Measurements from ENCODE around the gene GNPTAB. TPM values are rescaled to one million over a fixed set of nuclear protein-coding genes. Genes with fewer than 3 reads are reported as not detected.
A peak's percentile ranks its signal among the peaks of the same experiment; 100 is the strongest.

Gene GNPTAB
- total and polyA plus RNA-seq, 2 of the 8 experiments (the other 6 are each of a cell fraction or from before 2014, with no cell fraction given) = 21.5 to 51.3 TPM

DNA sequence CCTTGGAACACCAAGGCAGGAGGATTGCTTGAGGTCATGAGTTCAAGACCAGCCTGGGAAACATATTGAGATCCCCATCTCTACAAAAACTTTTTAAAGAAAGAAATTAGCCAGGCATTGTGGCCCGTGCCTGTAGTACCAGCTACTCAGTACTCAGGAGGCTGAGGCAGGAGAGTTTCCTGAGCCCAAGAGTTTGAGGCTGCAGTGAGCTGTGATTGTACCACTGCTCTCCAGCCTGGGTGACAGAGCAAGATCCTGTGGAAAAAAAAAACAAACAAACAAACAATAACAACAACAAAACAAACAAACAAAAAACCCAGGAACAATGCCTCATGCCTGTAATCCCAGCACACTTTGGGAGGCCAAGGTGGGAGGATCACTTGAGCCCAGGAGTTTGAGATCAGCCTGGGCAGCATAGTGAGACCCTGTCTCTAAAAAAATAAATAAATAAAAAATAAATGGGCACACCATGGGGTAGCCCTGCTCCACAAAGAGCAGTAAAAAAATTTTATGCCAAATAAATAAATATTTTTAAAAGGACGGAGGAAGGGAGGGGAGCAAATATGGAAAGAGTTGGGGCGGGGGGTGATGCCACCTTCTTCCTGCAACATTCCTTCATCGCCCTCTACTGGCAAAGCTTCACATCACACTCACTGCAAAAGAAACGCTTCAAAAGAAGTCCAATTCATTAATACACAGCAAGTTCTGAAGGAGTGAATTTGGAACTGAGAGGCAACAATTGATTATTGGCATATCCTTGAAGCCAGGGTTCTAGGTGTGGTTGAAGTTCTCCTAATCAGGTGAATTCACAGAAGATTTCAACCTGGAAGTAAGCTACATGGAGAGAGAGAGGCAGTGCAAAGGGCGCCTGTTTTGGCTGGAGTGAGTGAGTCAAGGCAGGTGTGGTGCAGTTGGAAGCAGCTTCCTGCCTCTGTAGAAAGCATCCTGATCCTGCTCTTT, 8.8 kb upstream of the GNPTAB start:
- Histone ChIP-seq H3K4ac (replicated peaks; ENCODE audit: insufficient read length, low read depth, low read length) (no peak overlapping the region), H2BK120ac (replicated peaks; ENCODE audit: low read depth, low read length) (no peak overlapping the region), H4K91ac (replicated peaks; ENCODE audit: insufficient read length, low read length) (no peak overlapping the region), H4K20me1 (replicated peaks in 1 of 2; ENCODE audit: control insufficient read depth in 1 of 2, insufficient read depth in 2 of 2, low read length in 2 of 2) (no peaks in the 10 kb centered on the region), H2BK5ac (ENCODE audit: low read depth, low read length) (no peak overlapping the region), H4K8ac (ENCODE audit: extremely low read depth, insufficient read depth, low read length) (no peak overlapping the region), H2AFZ (ENCODE audit: low read length) (peak overlapping the region; percentile 86; the same call in 1 of the 2 replicates), H3K36me3 (ENCODE audit: control insufficient read depth in 2 of 4, insufficient read depth in 4 of 4, low read length in 3 of 4) (no peaks in the 10 kb centered on the region), H3K14ac (ENCODE audit: insufficient read length) (no peak overlapping the region), H3K9me3 (ENCODE audit: insufficient read depth in 2 of 2, low read depth in 1 of 2, low read length in 1 of 2) (no peaks in the 10 kb centered on the region), H3K4me2 (ENCODE audit: insufficient read depth in 1 of 2, low read depth in 2 of 2, low read length in 2 of 2) (no peak overlapping the region), H3K4me1 (replicated peaks in 1 of 4; ENCODE audit: control insufficient read depth in 3 of 4, insufficient read depth in 4 of 4, low read length in 3 of 4) (no peaks in the 10 kb centered on the region), H2AK5ac (ENCODE audit: low read depth, low read length) (no peak overlapping the region), H2BK15ac (ENCODE audit: low read length) (no peak overlapping the region), H2BK12ac (ENCODE audit: low read depth, low read length) (no peak overlapping the region), H3K27ac (ENCODE audit: low read depth, low read length) (no peak overlapping the region), H3K79me1 (ENCODE audit: low read depth, low read length) (no peaks in the 10 kb centered on the region), H3K18ac (ENCODE audit: extremely low read depth, low read length) (no peak overlapping the region), H4K5ac (ENCODE audit: insufficient read length, low read depth, low read length) (no peak overlapping the region), H3K79me2 (ENCODE audit: control insufficient read depth in 1 of 2, insufficient read depth in 2 of 2, low read length in 2 of 2) (no peaks in the 10 kb centered on the region), H3K9ac (replicated peaks in 1 of 4; ENCODE audit: extremely low read depth in 1 of 4, low read depth in 3 of 4, low read length in 3 of 4) (no peak overlapping the region), H2BK20ac (ENCODE audit: low read length) (no peak overlapping the region), H3K27me3 (replicated peaks in 1 of 4; ENCODE audit: control insufficient read depth in 3 of 4, extremely low read depth in 1 of 4, insufficient read depth in 3 of 4, low read length in 3 of 4) (no peaks in the 10 kb centered on the region), H3K23me2 (ENCODE audit: low read depth, low read length) (no peaks in the 10 kb centered on the region), H3K4me3 (ENCODE audit: extremely low read depth in 1 of 4, insufficient read depth in 2 of 4, low read depth in 3 of 4, low read length in 4 of 4) (no peak overlapping the region), H3K56ac (replicated peaks; ENCODE audit: insufficient read length, low read depth, low read length) (no peak overlapping the region), H3K23ac (ENCODE audit: insufficient read length) (no peak overlapping the region)
- ChIA-PET POLR2A (ENCODE audit: partially characterized antibody) (interaction anchor here (1.1 to 1.4 kb wide), 3 partner anchors 9 to 15 kb away, joined by 3 to 4 read pairs (median 3); no protein-coding TSS in a partner anchor), CTCF (ENCODE audit: partially characterized antibody) (interaction anchor here (0.5 to 16.1 kb wide), 46 partner anchors 9 to 901 kb away, joined by 3 to 190 read pairs (median 4); partner anchors contain the start of genes ARL1 and GNPTAB)
- 60% methylated on average over 6 of the region's 6 CpGs; no CpG with 5 or more reads in 1 of the 2 experiments for WGBS, 2 experiments (ENCODE audit: extremely low coverage in 1 of 2, insufficient coverage in 1 of 2, insufficient read length in 1 of 2, insufficient replicate concordance in 2 of 2, low coverage in 1 of 2, low lambda C conversion rate in 2 of 2, missing lambda C conversion rate in 1 of 2)
- FAIRE-seq (no peak), DNase-seq (ENCODE audit: low read depth in 1 of 2, low spot score in 2 of 2) (peak in 1 of 2 experiments; percentile 81)
- TF ChIP-seq TEAD4 (IDR thresholded peaks at IDR 0.05; ENCODE audit: low read depth, low read length) (peak; percentile 65), RXRA (IDR thresholded peaks at IDR 0.05; ENCODE audit: insufficient read depth, low read depth, low read length) (no peak), SUZ12 (IDR thresholded peaks at IDR 0.05; ENCODE audit: low read length) (no peak), HDAC6 (IDR thresholded peaks at IDR 0.05; ENCODE audit: low read depth, low read length) (no peak), TAF7 (optimal IDR thresholded peaks at IDR 0.05; ENCODE audit: borderline replicate concordance, low read depth, low read length) (no peak), KDM1A (IDR thresholded peaks at IDR 0.05; ENCODE audit: borderline replicate concordance, low read length) (peak; percentile 55; the same call in 1 of the 2 replicates), RAD21 (IDR thresholded peaks at IDR 0.05 in 1 of 2, conservative IDR thresholded peaks at IDR 0.05 in 1 of 2; ENCODE audit: low read depth in 2 of 2, low read length in 2 of 2) (peak; percentile 76 to 77)
- TF ChIP-seq, protein P1, sequence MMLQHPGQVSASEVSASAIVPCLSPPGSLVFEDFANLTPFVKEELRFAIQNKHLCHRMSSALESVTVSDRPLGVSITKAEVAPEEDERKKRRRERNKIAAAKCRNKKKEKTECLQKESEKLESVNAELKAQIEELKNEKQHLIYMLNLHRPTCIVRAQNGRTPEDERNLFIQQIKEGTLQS (IDR thresholded peaks at IDR 0.05; ENCODE audit: insufficient read depth, low read depth, low read length) = no peak
